Raji (cell line): ENCODE measurements around the gene PLD5.

Source experiments
- POLR2A ChIP-seq: IDR thresholded peaks from 2 replicates; pipeline ENCODE4 v1.6.1; 2011; ENCODE audit warnings: low read depth, low read length, control low read depth; ENCODE audit not compliant: insufficient read depth

The PLD5 gene

DNA sequence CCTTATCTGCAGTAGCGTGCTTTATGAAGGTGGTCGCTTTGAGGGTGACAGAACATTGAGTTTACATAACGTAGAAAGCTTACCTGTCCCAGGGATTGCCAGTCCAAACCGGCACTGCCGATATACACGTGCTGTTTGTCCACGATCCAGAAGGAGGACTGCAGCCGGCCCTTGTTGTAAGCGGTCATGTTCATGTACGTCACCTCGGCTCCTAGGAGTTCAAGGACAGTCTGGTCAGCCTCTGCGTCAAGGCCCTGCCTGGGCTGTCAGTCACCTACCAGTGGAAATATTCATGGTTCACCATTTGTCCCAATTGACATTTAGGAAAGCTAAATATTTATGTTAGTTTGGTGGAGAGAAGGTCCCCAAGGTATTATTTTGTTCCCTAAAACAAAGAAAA, 304.6 kb downstream of the PLD5 start:
- no peak for TF ChIP-seq POLR2A

GRCh38 chr1:242219298-242219901, 305.1 kb downstream of the PLD5 start:
- no peak for TF ChIP-seq POLR2A

- no peak for TF ChIP-seq POLR2A
Observed at GRCh38 chr1:242216368-242216767, 308.1 kb downstream of the PLD5 start.

GRCh38 chr1:242212401-242212800, 312.1 kb downstream of the PLD5 start:
- no peak for TF ChIP-seq POLR2A

DNA sequence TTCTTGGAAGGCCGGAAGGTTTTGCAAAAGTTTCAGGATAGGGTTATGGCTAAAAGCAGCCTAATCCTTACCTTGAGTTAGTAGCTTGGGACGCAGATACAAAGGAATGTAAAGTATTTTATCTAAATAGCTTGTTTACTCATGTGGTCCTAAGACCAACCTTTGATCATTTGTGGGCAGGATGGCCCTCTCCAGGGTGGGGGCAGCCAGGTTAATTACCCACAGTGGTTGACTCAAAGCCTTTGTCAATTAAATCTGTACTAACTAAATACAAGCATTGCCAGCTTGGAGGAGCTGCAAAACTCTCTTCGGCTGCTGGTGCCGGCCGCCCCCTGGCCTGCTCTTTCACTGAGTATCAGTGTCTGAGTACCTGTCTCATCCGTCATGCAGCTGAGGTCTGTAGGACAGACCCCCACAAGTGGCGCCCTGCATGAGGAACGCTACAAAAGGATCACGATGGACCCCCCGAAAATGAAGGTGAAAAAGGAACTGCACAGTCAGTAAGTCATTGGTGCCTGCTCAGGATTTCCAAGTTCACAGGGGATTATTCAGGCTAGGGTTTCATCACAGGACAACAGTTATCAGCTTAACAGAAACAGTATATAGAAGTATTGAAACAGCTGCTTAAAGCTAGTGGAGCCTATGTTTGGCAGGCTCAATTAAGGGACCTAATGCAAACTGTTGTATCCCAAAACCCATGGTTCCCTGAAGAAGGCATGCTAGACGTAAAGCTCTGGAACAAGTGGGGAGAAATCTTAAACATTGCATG, 313.1 kb downstream of the PLD5 start:
- TF ChIP-seq POLR2A: no peak

GRCh38 chr1:242209063-242209462, 315.4 kb downstream of the PLD5 start:
- no peak for TF ChIP-seq POLR2A

GRCh38 chr1:242208021-242208420, 316.5 kb downstream of the PLD5 start:
- no peak for TF ChIP-seq POLR2A

- no peak for TF ChIP-seq POLR2A
Observed at GRCh38 chr1:242206994-242207393, 317.5 kb downstream of the PLD5 start.

GRCh38 chr1:242205622-242206489, 318.6 kb downstream of the PLD5 start:
- TF ChIP-seq POLR2A: no peak

- no peak for TF ChIP-seq POLR2A
Observed at GRCh38 chr1:242203262-242203661, 321.2 kb downstream of the PLD5 start.

GRCh38 chr1:242201090-242201489, 323.4 kb downstream of the PLD5 start:
- no peak for TF ChIP-seq POLR2A

- no peak for TF ChIP-seq POLR2A
Observed at GRCh38 chr1:242199776-242200458, 324.6 kb downstream of the PLD5 start.

DNA sequence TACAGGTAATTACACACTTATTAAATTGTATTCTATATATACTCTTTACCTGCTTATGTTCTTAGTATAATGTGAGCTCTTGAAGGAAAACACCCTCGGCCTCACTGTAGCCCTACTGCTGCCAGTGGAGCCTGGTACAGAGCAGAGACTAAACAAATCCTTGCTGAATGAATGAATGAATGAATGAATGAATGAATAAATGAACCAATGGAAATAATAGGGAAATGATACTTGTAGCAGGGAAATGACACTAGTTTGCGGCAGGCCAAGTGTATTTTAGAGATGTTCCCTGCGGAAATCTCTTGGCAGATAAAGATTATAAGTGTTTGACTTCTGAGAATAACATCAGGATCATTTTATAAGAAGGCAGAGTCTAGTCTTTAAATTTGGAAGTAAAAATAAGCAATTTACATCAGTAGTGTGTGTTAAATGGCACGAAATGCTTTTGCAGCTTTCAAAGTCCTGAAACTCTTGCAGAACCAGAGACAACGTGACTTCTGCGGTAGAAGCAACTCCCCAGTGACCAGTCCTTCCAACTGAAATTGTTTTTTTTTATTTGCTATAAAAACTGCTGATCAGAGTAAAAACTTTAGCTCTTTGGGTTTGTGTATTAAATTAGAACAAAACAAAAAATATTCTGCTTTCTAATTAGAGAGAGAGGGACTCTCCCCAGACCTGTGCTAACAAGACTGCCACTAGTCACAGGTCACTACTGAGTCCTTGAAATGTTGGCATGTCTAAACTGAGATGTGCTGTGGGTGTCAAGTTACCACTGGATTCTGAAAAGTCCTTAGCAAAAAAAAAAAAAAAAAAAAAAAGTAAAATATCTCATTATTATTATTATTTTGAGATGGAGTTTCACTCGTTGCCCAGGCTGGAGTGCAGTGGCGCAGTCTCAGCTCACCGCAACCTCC, 326.3 kb downstream of the PLD5 start:
- no peak for TF ChIP-seq POLR2A

GRCh38 chr1:242196914-242197313, 327.6 kb downstream of the PLD5 start:
- no peak for TF ChIP-seq POLR2A
